ENCODE results near the gene PRKN.

Gene PRKN

DNA sequence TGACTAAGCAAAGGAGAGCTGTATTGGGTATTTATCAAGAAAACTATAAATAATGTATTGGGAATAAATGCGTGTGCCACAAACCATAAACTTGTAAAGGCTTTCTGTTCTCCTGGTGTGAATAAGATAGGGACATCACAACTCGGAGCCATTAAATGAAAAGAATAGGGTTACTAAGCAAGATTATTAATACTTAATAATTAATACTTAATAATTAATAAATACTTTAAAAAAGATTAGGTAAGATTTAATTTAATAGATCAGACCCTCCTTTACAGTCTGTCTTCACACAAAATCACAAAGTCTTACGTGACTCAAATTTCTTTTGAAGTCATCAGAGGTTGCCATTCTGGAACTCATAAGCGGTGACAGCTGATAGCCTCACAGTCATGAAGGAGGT, 648.9 kb downstream of the PRKN start:
- Histone ChIP-seq H3K9ac (ENCODE audit: low read length) (no peak overlapping the region), H3K4me1 (ENCODE audit: insufficient read depth, low read length, severe bottlenecking) (no peaks in the 10 kb centered on the region), H4K20me1 (ENCODE audit: insufficient read depth, low read length) (no peaks in the 10 kb centered on the region), H3K27me3 (ENCODE audit: insufficient read depth, low read length) (no peaks in the 10 kb centered on the region), H3K9me2 (ENCODE audit: low read depth, low read length) (no peaks in the 10 kb centered on the region), H2AFZ (ENCODE audit: low read length) (no peak overlapping the region), H3K4me2 (ENCODE audit: low read length) (no peak overlapping the region), H3K4me3 (ENCODE audit: low read depth, low read length, poor library complexity, severe bottlenecking) (no peak overlapping the region), H3K9me3 (ENCODE audit: low read length) (no peaks in the 10 kb centered on the region), H3K79me2 (ENCODE audit: insufficient read depth, low read length) (no peaks in the 10 kb centered on the region), H3K36me3 (ENCODE audit: insufficient read depth, low read length) (no peaks in the 10 kb centered on the region), H3K27ac (ENCODE audit: low read depth, low read length, poor library complexity, severe bottlenecking) (no peak overlapping the region), H3F3A (ENCODE audit: insufficient read depth, low read length) (no peaks in the 10 kb centered on the region)
- TF ChIP-seq EZH2 (IDR thresholded peaks at IDR 0.05; ENCODE audit: borderline replicate concordance, low read length), result no peak
- no peak for TF ChIP-seq CTCF (IDR thresholded peaks at IDR 0.05; ENCODE audit: low read length)

DNA sequence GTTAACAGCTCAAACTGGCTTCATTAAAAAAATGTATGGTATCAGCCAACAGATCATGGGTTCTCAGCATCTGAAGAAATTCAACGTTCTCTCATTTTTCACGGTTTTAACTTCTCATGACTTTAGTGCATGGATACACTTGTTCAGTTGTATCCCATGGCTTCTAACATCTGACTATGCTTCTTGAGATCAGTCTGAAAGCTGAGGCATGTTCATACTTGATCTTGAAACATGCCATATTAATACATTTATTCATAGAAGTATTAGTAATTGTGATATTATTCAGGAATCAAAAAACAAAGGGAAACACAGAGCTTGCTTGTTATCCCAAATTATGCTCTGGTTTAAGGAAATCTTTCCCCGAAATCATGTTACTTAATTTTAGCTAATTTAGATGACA, 649.4 kb downstream of the PRKN start:
- no peaks in the 10 kb centered on the region for H4K20me1 ChIP-seq (ENCODE audit: insufficient read depth, low read length)
- H3K36me3 ChIP-seq (ENCODE audit: insufficient read depth, low read length), result no peaks in the 10 kb centered on the region
- H3K9me3 ChIP-seq (ENCODE audit: low read length), result no peaks in the 10 kb centered on the region
- no peaks in the 10 kb centered on the region for H3K4me1 ChIP-seq (ENCODE audit: insufficient read depth, low read length, severe bottlenecking)
- no peak for TF ChIP-seq CTCF (IDR thresholded peaks at IDR 0.05; ENCODE audit: low read length)
- no peak for TF ChIP-seq EZH2 (IDR thresholded peaks at IDR 0.05; ENCODE audit: borderline replicate concordance, low read length)
- H3K79me2 ChIP-seq (ENCODE audit: insufficient read depth, low read length), result no peaks in the 10 kb centered on the region
- H3K4me2 ChIP-seq (ENCODE audit: low read length), result no peak overlapping the region
- H3F3A ChIP-seq (ENCODE audit: insufficient read depth, low read length), result no peaks in the 10 kb centered on the region
- no peaks in the 10 kb centered on the region for H3K27me3 ChIP-seq (ENCODE audit: insufficient read depth, low read length)
- H3K4me3 ChIP-seq (ENCODE audit: low read depth, low read length, poor library complexity, severe bottlenecking), result no peak overlapping the region
- no peaks in the 10 kb centered on the region for H3K9me2 ChIP-seq (ENCODE audit: low read depth, low read length)
- H3K27ac ChIP-seq (ENCODE audit: low read depth, low read length, poor library complexity, severe bottlenecking), result no peak overlapping the region
- H2AFZ ChIP-seq (ENCODE audit: low read length), result no peak overlapping the region
- H3K9ac ChIP-seq (ENCODE audit: low read length), result no peak overlapping the region

DNA sequence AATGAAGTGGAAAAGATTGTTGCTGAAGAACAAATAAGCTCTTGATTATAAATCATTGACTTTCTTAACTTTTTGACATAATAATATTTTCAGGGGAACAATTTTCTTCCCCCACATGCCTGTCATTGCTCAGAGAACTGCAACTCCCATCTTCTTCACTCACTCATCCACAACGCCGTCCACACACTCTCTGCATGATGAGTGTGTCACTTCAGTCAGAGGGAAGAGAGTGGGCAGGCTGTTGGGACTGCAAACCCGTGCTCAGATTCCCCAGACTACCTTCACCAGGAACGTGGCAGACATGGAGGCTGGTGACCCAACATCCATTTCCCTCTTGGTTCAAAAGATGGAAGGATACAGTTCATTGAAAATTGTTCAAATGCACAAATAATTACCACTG, 650.8 kb downstream of the PRKN start:
- Histone ChIP-seq H2AFZ (ENCODE audit: low read length) (no peak overlapping the region), H3K9me3 (ENCODE audit: low read length) (no peaks in the 10 kb centered on the region), H3K4me2 (ENCODE audit: low read length) (no peak overlapping the region)

More for the DNA sequence above, 650.8 kb downstream of the PRKN start:
- H4K20me1 ChIP-seq (ENCODE audit: insufficient read depth, low read length), result no peaks in the 10 kb centered on the region
- TF ChIP-seq EZH2 (IDR thresholded peaks at IDR 0.05; ENCODE audit: borderline replicate concordance, low read length), result no peak
- no peak for TF ChIP-seq CTCF (IDR thresholded peaks at IDR 0.05; ENCODE audit: low read length)
- H3F3A ChIP-seq (ENCODE audit: insufficient read depth, low read length), result no peaks in the 10 kb centered on the region
- H3K79me2 ChIP-seq (ENCODE audit: insufficient read depth, low read length), result no peaks in the 10 kb centered on the region
- H3K9me2 ChIP-seq (ENCODE audit: low read depth, low read length), result no peaks in the 10 kb centered on the region
- H3K4me3 ChIP-seq (ENCODE audit: low read depth, low read length, poor library complexity, severe bottlenecking), result no peak overlapping the region
- H3K4me1 ChIP-seq (ENCODE audit: insufficient read depth, low read length, severe bottlenecking), result no peaks in the 10 kb centered on the region
- no peaks in the 10 kb centered on the region for H3K36me3 ChIP-seq (ENCODE audit: insufficient read depth, low read length)
- H3K27ac ChIP-seq (ENCODE audit: low read depth, low read length, poor library complexity, severe bottlenecking), result no peak overlapping the region
- H3K27me3 ChIP-seq (ENCODE audit: insufficient read depth, low read length), result no peaks in the 10 kb centered on the region
- no peak overlapping the region for H3K9ac ChIP-seq (ENCODE audit: low read length)

All from OCI-LY1 (cell line).